Measurements from ENCODE around the gene CNNM3. TPM values are rescaled to one million over a fixed set of nuclear protein-coding genes. Genes with fewer than 3 reads are reported as not detected.
"Not testable (repeated sequence)": the region's sequence is repeated elsewhere in the genome, so short reads cannot be mapped to it uniquely, and the experiment has no call there.

Gene CNNM3
- total RNA-seq, 1 donor from 2014 or later = 16.5 TPM

DNA sequence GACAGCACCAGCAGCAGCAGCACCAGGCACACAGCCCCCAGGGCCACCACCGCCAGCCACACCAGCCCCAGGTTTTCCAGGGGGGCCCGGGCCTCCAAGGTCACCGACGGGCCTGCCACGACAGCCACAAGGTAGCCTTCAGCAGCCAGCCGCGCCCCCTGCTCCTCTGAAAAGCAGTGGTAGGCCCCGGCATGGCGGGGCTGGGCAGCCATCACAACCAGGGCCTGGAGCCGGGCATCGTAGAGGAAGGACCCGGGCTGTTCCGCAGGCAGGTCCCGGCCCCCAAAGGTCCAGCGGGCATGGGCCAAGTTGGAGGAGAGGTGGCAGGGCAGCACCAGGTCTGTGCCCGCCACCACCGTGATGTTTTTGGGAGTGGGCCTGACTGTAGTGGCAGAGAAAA, 45.0 kb downstream of the CNNM3 start:
- Histone ChIP-seq H3K4me3 (no peak overlapping the region), H3K27me3 (no peaks in the 10 kb centered on the region), H3K4me1 (peaks cover 52% of the 10 kb centered on the region), H3K9me3 (no peaks in the 10 kb centered on the region), H3K27ac (no peak overlapping the region), H3K36me3 (peaks cover 0 to 57% of the 10 kb centered on the region in 2 donors)
- TF ChIP-seq POLR2AphosphoS5 (IDR thresholded peaks at IDR 0.05; ENCODE audit: insufficient read depth in 1 of 2, low read depth in 1 of 2) (no peak), CTCF (IDR thresholded peaks at IDR 0.05) (no peak)
- intact Hi-C loops (cut with DNase I) = no loop called here
- DNase-seq (ENCODE audit: extremely low spot score in 2 of 2) = no peak

DNA sequence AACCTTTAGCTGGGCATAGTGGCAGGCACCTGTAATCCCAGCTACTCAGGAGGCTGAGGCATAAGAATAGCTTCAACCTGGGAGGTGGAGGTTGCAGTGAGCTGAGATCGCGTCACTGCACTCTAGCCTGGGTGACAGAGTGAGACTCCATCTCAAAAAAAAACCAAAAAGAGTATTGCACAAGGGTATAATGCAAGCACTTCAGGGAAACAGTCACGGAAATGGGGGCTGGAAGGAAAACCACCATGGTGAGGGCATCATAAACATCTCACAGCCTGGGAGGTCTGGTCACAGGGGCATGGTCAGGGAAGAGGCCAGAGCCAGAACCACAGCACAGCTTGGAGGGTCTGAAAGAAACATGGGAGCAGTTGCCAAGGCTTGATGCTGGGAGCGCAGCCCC, 47.0 kb downstream of the CNNM3 start:
- Histone ChIP-seq H3K4me1 (peaks cover 56% of the 10 kb centered on the region), H3K36me3 (peaks cover 0 to 61% of the 10 kb centered on the region in 2 donors)
- DNase-seq (ENCODE audit: extremely low spot score in 2 of 2); H3K27me3 ChIP-seq; H3K27ac ChIP-seq; H3K4me3 ChIP-seq; intact Hi-C loops (cut with DNase I); H3K9me3 ChIP-seq: not testable (repeated sequence)

GRCh38 chr2:96863575-96864342, 47.7 kb downstream of the CNNM3 start:
- Histone ChIP-seq H3K27me3 (no peaks in the 10 kb centered on the region), H3K27ac (no peak overlapping the region), H3K4me3 (no peak overlapping the region), H3K36me3 (peaks cover 0 to 61% of the 10 kb centered on the region in 2 donors), H3K9me3 (no peaks in the 10 kb centered on the region), H3K4me1 (peaks cover 54% of the 10 kb centered on the region)
- no peak for TF ChIP-seq POLR2A (IDR thresholded peaks at IDR 0.05)
- no peak for TF ChIP-seq CTCF (IDR thresholded peaks at IDR 0.05)
- TF ChIP-seq POLR2AphosphoS5 (IDR thresholded peaks at IDR 0.05; ENCODE audit: insufficient read depth in 1 of 2, low read depth in 1 of 2) = no peak
- intact Hi-C loops (cut with DNase I) = no loop called here
- no peak for DNase-seq (ENCODE audit: extremely low spot score in 2 of 2)

DNA sequence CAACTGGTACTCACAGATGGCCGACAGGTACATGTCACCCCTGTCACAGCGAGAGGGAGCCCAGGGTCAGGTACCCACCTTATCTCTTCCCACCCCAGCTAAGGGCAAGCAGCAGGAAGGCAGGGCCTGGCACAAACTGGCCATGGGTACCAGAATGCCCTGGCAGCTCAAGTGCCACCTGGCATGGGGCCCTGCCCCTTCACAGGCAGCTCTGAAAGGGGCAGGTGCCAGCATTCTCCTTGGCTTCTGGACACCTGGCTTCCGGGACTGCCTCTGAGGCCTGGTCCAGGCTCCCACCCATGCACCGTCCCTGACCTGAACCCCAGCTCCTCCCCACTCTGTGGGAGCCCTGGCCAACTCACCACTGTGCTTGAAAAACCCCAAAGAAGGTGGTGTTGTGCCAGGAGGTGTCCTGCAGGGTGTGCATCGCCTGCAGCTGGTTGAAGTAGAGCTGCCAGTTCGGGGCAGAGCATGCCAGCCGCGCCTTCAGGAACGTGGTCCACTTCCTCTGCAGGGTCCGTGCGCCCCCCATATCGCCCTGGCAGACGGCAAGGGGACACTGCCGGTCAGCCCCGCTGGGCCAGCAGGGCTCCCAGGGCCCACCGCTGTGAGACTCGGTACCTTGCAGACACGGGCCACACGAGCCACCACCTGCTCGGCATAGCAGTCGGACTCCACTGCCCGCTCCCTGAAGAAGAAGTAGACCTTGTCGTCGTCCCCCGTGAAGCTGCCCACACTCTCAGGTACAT, 48.4 kb downstream of the CNNM3 start:
- intact Hi-C loops (cut with DNase I) = no loop called here
- peaks cover 46% of the 10 kb centered on the region for H3K4me1 ChIP-seq
- no peak overlapping the region for H3K27ac ChIP-seq

DNA sequence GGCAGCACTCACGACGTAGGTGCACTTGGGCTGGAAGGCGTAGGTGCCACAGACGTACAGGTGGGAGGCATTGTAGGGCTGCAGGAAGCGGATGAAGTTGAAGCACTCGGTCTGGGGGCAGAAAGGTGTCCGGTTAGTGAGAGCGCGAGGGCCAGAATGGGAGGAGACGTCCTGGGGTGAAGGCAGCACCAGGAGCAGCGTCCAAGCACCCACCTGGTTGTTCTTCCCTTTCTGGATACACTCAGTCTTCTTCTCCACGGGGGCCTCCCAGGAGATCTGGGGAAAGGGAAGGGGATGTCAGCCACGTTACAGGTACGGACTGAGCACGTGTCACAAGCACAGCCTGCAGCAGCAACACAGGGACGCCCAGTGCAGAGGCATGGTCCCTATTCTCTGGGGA, 49.6 kb downstream of the CNNM3 start:
- Histone ChIP-seq H3K27ac (no peak overlapping the region), H3K36me3 (peaks cover 0 to 56% of the 10 kb centered on the region in 2 donors), H3K4me1 (peaks cover 39% of the 10 kb centered on the region), H3K9me3 (no peaks in the 10 kb centered on the region), H3K4me3 (no peak overlapping the region), H3K27me3 (no peaks in the 10 kb centered on the region)
- no peak for DNase-seq (ENCODE audit: extremely low spot score in 2 of 2)
- TF ChIP-seq POLR2AphosphoS5 (IDR thresholded peaks at IDR 0.05; ENCODE audit: insufficient read depth in 1 of 2, low read depth in 1 of 2) (no peak), POLR2A (IDR thresholded peaks at IDR 0.05) (no peak), CTCF (IDR thresholded peaks at IDR 0.05) (no peak)
- intact Hi-C loops (cut with DNase I) = no loop called here

More for the DNA sequence above, 48.4 kb downstream of the CNNM3 start:
- Histone ChIP-seq H3K27me3 (no peaks in the 10 kb centered on the region), H3K4me3 (no peak overlapping the region), H3K9me3 (no peaks in the 10 kb centered on the region), H3K36me3 (peaks cover 0 to 61% of the 10 kb centered on the region in 2 donors)
- no peak for TF ChIP-seq CTCF (IDR thresholded peaks at IDR 0.05)
- TF ChIP-seq POLR2AphosphoS5 (IDR thresholded peaks at IDR 0.05; ENCODE audit: insufficient read depth in 1 of 2, low read depth in 1 of 2) = no peak
- no peak for TF ChIP-seq POLR2A (IDR thresholded peaks at IDR 0.05)
- no peak for DNase-seq (ENCODE audit: extremely low spot score in 2 of 2)
